ENCODE data around the gene ZNF264. TPM values are rescaled to one million over a fixed set of nuclear protein-coding genes. Genes with fewer than 3 reads are reported as not detected.

ZNF264 gene
- total RNA-seq, 1 experiment from 2014 or later = 48.3 TPM

DNA sequence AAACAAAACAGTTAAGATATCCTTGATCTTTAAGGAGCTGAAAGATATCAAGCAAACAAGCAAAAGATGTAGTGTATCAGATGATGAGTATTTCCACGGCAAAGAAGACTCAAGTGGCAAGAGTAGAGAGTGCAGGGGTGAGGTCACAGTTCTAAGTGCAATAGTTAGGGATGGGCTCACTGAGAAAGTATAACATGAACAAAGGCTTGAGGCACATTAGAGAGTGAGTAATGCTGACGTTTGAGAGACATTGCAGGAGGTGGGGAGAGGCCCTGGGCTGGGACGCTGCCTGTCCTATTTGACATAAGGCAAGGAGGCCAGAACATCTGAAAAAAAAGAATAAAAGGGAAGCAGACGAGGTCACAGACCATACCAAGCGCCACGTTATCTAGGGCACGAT lies 25.5 kb upstream of the ZNF264 start:
- ChIA-PET CTCF (no interaction called here), POLR2A (no interaction called here)
- DNase-seq (ENCODE audit: low read depth, low spot score) (no peak), ATAC-seq (no peak)
- Histone ChIP-seq H3K9me3 (ENCODE audit: control insufficient read depth, insufficient read depth, low read depth, low read length) (no peaks in the 10 kb centered on the region), H3K4me3 (ENCODE audit: low read depth in 2 of 2, low read length in 2 of 2) (no peak overlapping the region), H3K27me3 (ENCODE audit: control insufficient read depth, insufficient read depth, low read length) (no peaks in the 10 kb centered on the region), H3K36me3 (ENCODE audit: control insufficient read depth, insufficient read depth, low read length) (no peaks in the 10 kb centered on the region), H3K4me1 (ENCODE audit: control insufficient read depth, insufficient read depth, low read length) (no peaks in the 10 kb centered on the region), H3K27ac (ENCODE audit: low read length) (no peak overlapping the region)
- in situ Hi-C loops (cut with HindIII; ENCODE audit: low pct_unique_long_range_greater_than_20kb, low sequenced_read_pairs) = no loop called here
- TF ChIP-seq, protein P1, sequence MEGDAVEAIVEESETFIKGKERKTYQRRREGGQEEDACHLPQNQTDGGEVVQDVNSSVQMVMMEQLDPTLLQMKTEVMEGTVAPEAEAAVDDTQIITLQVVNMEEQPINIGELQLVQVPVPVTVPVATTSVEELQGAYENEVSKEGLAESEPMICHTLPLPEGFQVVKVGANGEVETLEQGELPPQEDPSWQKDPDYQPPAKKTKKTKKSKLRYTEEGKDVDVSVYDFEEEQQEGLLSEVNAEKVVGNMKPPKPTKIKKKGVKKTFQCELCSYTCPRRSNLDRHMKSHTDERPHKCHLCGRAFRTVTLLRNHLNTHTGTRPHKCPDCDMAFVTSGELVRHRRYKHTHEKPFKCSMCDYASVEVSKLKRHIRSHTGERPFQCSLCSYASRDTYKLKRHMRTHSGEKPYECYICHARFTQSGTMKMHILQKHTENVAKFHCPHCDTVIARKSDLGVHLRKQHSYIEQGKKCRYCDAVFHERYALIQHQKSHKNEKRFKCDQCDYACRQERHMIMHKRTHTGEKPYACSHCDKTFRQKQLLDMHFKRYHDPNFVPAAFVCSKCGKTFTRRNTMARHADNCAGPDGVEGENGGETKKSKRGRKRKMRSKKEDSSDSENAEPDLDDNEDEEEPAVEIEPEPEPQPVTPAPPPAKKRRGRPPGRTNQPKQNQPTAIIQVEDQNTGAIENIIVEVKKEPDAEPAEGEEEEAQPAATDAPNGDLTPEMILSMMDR (IDR thresholded peaks at IDR 0.05) = no peak
- TF ChIP-seq POLR2AphosphoS5 (IDR thresholded peaks at IDR 0.05; ENCODE audit: low read depth, low read length) (no peak), TCF7L2 (IDR thresholded peaks at IDR 0.05; ENCODE audit: low read depth, low read length) (no peak), SIN3A (IDR thresholded peaks at IDR 0.05; ENCODE audit: borderline replicate concordance, insufficient read depth, low read depth, low read length) (no peak)
- TF ChIP-seq, protein P2, sequence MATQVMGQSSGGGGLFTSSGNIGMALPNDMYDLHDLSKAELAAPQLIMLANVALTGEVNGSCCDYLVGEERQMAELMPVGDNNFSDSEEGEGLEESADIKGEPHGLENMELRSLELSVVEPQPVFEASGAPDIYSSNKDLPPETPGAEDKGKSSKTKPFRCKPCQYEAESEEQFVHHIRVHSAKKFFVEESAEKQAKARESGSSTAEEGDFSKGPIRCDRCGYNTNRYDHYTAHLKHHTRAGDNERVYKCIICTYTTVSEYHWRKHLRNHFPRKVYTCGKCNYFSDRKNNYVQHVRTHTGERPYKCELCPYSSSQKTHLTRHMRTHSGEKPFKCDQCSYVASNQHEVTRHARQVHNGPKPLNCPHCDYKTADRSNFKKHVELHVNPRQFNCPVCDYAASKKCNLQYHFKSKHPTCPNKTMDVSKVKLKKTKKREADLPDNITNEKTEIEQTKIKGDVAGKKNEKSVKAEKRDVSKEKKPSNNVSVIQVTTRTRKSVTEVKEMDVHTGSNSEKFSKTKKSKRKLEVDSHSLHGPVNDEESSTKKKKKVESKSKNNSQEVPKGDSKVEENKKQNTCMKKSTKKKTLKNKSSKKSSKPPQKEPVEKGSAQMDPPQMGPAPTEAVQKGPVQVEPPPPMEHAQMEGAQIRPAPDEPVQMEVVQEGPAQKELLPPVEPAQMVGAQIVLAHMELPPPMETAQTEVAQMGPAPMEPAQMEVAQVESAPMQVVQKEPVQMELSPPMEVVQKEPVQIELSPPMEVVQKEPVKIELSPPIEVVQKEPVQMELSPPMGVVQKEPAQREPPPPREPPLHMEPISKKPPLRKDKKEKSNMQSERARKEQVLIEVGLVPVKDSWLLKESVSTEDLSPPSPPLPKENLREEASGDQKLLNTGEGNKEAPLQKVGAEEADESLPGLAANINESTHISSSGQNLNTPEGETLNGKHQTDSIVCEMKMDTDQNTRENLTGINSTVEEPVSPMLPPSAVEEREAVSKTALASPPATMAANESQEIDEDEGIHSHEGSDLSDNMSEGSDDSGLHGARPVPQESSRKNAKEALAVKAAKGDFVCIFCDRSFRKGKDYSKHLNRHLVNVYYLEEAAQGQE (IDR thresholded peaks at IDR 0.05; ENCODE audit: insufficient read depth in 1 of 2, low read depth in 2 of 2, low read length in 1 of 2) = no peak
- BruUV-seq (replicated peaks) = no TSS peak
- intact Hi-C loops (cut with micrococcal nuclease; ENCODE audit: unreplicated experiment) = no loop called here

GRCh38 chr19:57167385-57167784 lies 23.9 kb upstream of the ZNF264 start, which contains the start of gene DUXA:
Gene DUXA, minus strand, starts transcription at chr19:57167485. Its CDS starts 42 bp downstream, at chr19:57167443.
- Histone ChIP-seq H3K36me3 (ENCODE audit: control insufficient read depth, insufficient read depth, low read length) (no peaks in the 10 kb centered on the region), H3K9me3 (ENCODE audit: control insufficient read depth, insufficient read depth, low read depth, low read length) (no peaks in the 10 kb centered on the region), H3K4me1 (ENCODE audit: control insufficient read depth, insufficient read depth, low read length) (no peaks in the 10 kb centered on the region), H3K4me3 (ENCODE audit: low read depth in 2 of 2, low read length in 2 of 2) (no peak within 1 kb of the TSS), H3K27me3 (ENCODE audit: control insufficient read depth, insufficient read depth, low read length) (no peaks in the 10 kb centered on the region), H3K27ac (ENCODE audit: low read length) (no peak within 1 kb of the TSS)
- DNase-seq (ENCODE audit: low read depth, low spot score) = no peak
- BruUV-seq (replicated peaks) = no TSS peak
- in situ Hi-C loops (cut with HindIII; ENCODE audit: low pct_unique_long_range_greater_than_20kb, low sequenced_read_pairs) = no loop called here
- ATAC-seq = no peak
- CTCF ChIA-PET = no interaction called here
- TF ChIP-seq, protein P1 (IDR thresholded peaks at IDR 0.05) = no peak
- TF ChIP-seq, protein P2 (IDR thresholded peaks at IDR 0.05; ENCODE audit: insufficient read depth in 1 of 2, low read depth in 2 of 2, low read length in 1 of 2) = no peak
- no peak for TF ChIP-seq TCF7L2 (IDR thresholded peaks at IDR 0.05; ENCODE audit: low read depth, low read length)
- no peak for TF ChIP-seq POLR2AphosphoS5 (IDR thresholded peaks at IDR 0.05; ENCODE audit: low read depth, low read length)
- no peak for TF ChIP-seq SIN3A (IDR thresholded peaks at IDR 0.05; ENCODE audit: borderline replicate concordance, insufficient read depth, low read depth, low read length)
- POLR2A ChIA-PET = no interaction called here
- intact Hi-C loops (cut with micrococcal nuclease; ENCODE audit: unreplicated experiment) = no loop called here
